ENCODE data around the gene STAT5B. TPM values are rescaled to one million over a fixed set of nuclear protein-coding genes. Genes with fewer than 3 reads are reported as not detected.

Gene STAT5B
- total and polyA plus RNA-seq, 2 of the 13 experiments (the other 11 are each of a cell fraction or from before 2014, with no cell fraction given): 21.0 to 42.8 TPM

GRCh38 chr17:42182927-42183734 lies 93.1 kb downstream of the STAT5B start (continued):
- TF ChIP-seq ATF6 (CRISPR knock-in tag; conservative IDR thresholded peaks at IDR 0.05) (no peak), ZSCAN25 (CRISPR knock-in tag; IDR thresholded peaks at IDR 0.05) (no peak), GFI1 (CRISPR knock-in tag; IDR thresholded peaks at IDR 0.05; ENCODE audit: borderline replicate concordance) (no peak), ZNF749 (CRISPR knock-in tag; IDR thresholded peaks at IDR 0.05; ENCODE audit: borderline replicate concordance) (no peak), RFXAP (CRISPR knock-in tag; IDR thresholded peaks at IDR 0.05; ENCODE audit: borderline replicate concordance) (no peak), SRSF4 (IDR thresholded peaks at IDR 0.05; ENCODE audit: low read depth, low read length, poor library complexity, severe bottlenecking) (no peak), ZKSCAN8 (CRISPR knock-in tag; IDR thresholded peaks at IDR 0.05; ENCODE audit: borderline replicate concordance) (0 out of 2 replicates have a peak, but pooled peaks have one; percentile 17), RFX1 (IDR thresholded peaks at IDR 0.05) (no peak), DRAP1 (CRISPR knock-in tag; IDR thresholded peaks at IDR 0.05) (0 out of 2 replicates have a peak, but pooled peaks have one; percentile 46), JUN (CRISPR knock-in tag; IDR thresholded peaks at IDR 0.05) (peak; percentile 85), AHDC1 (CRISPR knock-in tag; IDR thresholded peaks at IDR 0.05; ENCODE audit: borderline replicate concordance) (no peak), ZNF331 (CRISPR knock-in tag; IDR thresholded peaks at IDR 0.05) (0 out of 2 replicates have a peak, but pooled peaks have one; percentile 7), ZNF776 (CRISPR knock-in tag; IDR thresholded peaks at IDR 0.05) (no peak), MATR3 (CRISPR knock-in tag; IDR thresholded peaks at IDR 0.05) (no peak), NR2F6 (IDR thresholded peaks at IDR 0.05) (no peak), NR2F6 (CRISPR knock-in tag; IDR thresholded peaks at IDR 0.05) (peak; percentile 14; the same call in 1 of the 2 replicates), RFX3 (CRISPR knock-in tag; IDR thresholded peaks at IDR 0.05) (no peak), ONECUT2 (CRISPR knock-in tag; IDR thresholded peaks at IDR 0.05) (no peak), MEIS1 (CRISPR knock-in tag; IDR thresholded peaks at IDR 0.05; ENCODE audit: borderline replicate concordance) (no peak; the same call in 1 of the 2 replicates), ZNF768 (CRISPR knock-in tag; IDR thresholded peaks at IDR 0.05) (peak; percentile 92), CBX5 (CRISPR knock-in tag; IDR thresholded peaks at IDR 0.05; ENCODE audit: borderline replicate concordance) (no peak), THYN1 (CRISPR knock-in tag; IDR thresholded peaks at IDR 0.05; ENCODE audit: borderline replicate concordance, low read depth) (no peak), ZNF724P (CRISPR knock-in tag; IDR thresholded peaks at IDR 0.05; ENCODE audit: borderline replicate concordance) (no peak), MXI1 (IDR thresholded peaks at IDR 0.05; ENCODE audit: borderline replicate concordance, low read depth, low read length) (no peak)
